K562 treated with DMSO at 1 percent for 48 hours (cell line): ENCODE data around the gene CD1C. TPM values are rescaled to one million over a fixed set of nuclear protein-coding genes. Genes with fewer than 3 reads are reported as not detected.

Experiments
- total RNA-seq: library from RNA; unstranded; fragments of 300-600 nt; gene quantifications from 2 replicates; pipeline ENCODE4 v1.2.3, GENCODE V29; 2022; ENCODE audit warnings: low replicate concordance; ENCODE audit errors: extremely low read depth

The CD1C gene
- total RNA-seq, result not detected in 2 replicates

DNA sequence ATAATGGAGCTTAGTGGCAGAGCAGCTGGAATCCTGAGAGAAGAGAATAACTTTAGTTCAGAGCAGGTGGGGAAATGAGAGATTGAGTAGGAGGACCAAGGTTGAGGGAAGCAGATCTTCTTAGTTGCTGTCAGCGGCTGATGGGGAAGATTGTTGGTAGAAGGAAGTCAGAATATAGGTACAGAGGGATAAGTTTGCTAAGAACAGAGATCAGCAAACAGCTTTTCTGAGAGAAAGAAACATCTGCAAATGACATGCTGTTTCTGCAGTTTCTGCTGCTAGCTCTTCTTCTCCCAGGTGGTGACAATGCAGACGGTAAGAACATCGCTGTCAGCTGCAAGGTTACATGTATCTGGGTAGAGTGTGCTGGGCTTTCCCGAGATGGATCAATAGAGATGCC, at the start of gene CD1C:
TSS of gene CD1C (plus strand) at position 113 of the 400 bp plus-strand sequence. CDS start at position 255, 142 bp downstream.

DNA sequence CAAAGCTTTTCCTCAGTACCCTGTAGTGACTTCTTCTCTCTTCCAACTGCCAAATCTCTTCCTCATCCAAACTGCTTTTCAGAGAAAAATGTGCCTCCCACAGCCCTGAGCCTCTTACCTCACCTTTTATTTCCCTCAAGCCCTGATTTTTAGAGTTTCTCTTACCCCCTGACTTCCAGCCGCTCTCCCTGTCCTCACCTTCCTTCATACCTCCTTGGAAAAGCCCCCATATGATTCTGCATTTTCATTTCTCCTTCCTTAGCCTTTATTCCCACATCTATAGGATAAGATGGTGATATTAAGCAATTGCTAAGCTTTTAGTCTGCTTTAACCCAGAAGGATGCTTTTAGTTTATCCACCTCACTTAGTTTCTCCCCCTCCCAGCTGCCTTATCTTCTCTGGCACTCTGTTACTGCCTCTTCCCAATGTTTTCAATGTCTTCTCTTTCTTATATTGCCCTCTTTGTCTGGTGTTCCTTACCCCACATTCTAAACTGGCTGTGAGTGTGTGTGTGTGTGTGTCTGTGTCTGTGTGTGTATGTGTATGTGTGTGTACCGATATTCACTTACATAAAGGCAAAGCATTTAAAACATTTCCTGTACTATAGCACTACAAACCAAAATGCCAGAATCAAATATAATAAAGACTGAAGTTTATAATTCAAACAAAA, 41.9 kb downstream of the CD1C start, which contains the start of gene CD1B:
TSS of gene CD1B (minus strand) at position 51 of the 670 bp plus-strand sequence. CDS start 108 bp downstream, outside the sequence.

Other genes starting within 250 kb of the CD1C start
- not detected in 2 replicates for gene CD1D, start 109.0 kb upstream of the CD1C start, total RNA-seq
- gene CD1A, start 35.5 kb upstream of the CD1C start, total RNA-seq, result not detected in 2 replicates
- not detected in 2 replicates for gene CD1B, start 41.6 kb downstream of the CD1C start, total RNA-seq
- not detected in 2 replicates for gene CD1E, start 64.0 kb downstream of the CD1C start, total RNA-seq
- not detected in 2 replicates for gene OR10T2, start 109.5 kb downstream of the CD1C start, total RNA-seq
- gene OR10K2, start 136.3 kb downstream of the CD1C start, total RNA-seq, result not detected in 2 replicates
- not detected in 2 replicates for gene OR10K1, start 171.9 kb downstream of the CD1C start, total RNA-seq
- gene OR10R2, start 182.3 kb downstream of the CD1C start, total RNA-seq, result not detected in 2 replicates